Mesodermal cell (in vitro differentiated cells): ENCODE measurements around the gene ZNF79.
A peak's percentile ranks its signal among the peaks of the same experiment; 100 is the strongest.
"Not testable (repeated sequence)": the region's sequence is repeated elsewhere in the genome, so short reads cannot be mapped to it uniquely, and the experiment has no call there.

Source experiments
- H3K27ac ChIP-seq: 2 replicates; pipeline ENCODE4 v1.7.0; 2013; ENCODE audit warnings: mild to moderate bottlenecking, low read depth, low read length, moderate library complexity; ENCODE audit not compliant: severe bottlenecking
- H3K36me3 ChIP-seq: 2 replicates; pipeline ENCODE4 v1.7.1; 2013; ENCODE audit warnings: mild to moderate bottlenecking, low read length, moderate library complexity; ENCODE audit not compliant: control insufficient read depth, insufficient read depth
- H3K4me1 ChIP-seq: one replicate; pipeline ENCODE4 v1.7.1; 2013; ENCODE audit warnings: mild to moderate bottlenecking, low read length; ENCODE audit not compliant: insufficient read depth, control insufficient read depth, poor library complexity, severe bottlenecking
- H3K4me3 ChIP-seq: 2 replicates; pipeline ENCODE4 v1.7.0; 2013; ENCODE audit warnings: low read length, control low read depth, mild to moderate bottlenecking; ENCODE audit not compliant: insufficient read depth, poor library complexity, severe bottlenecking; ENCODE audit errors: extremely low read depth
- H3K9me3 ChIP-seq: 2 replicates; pipeline ENCODE4 v1.7.1; 2013; ENCODE audit warnings: mild to moderate bottlenecking, low read length, moderate library complexity; ENCODE audit not compliant: control insufficient read depth
- WGBS, 2 experiments: methylation state at CpG; one replicate each; pipeline ENCODE4 v1.1.5; 2013; ENCODE audit warnings: missing lambda C conversion rate in 2 of 2; ENCODE audit not compliant: insufficient coverage in 2 of 2; 5-methylcytosine and 5-hydroxymethylcytosine counted together

The ZNF79 gene

GRCh38 chr9:127463911-127464310, 39.7 kb downstream of the ZNF79 start:
- 88 to 98% methylated on average over 5 to 7 of the region's 7 CpGs for WGBS, 2 experiments
- Histone ChIP-seq H3K9me3 (no peaks in the 10 kb centered on the region), H3K36me3 (peaks cover 66% of the 10 kb centered on the region), H3K4me1 (peaks cover 8% of the 10 kb centered on the region), H3K4me3 (no peak overlapping the region), H3K27ac (peak overlapping the region; percentile 24)

GRCh38 chr9:127466407-127466917, 42.3 kb downstream of the ZNF79 start:
- WGBS, 2 experiments, result 92 to 100% methylated on average over 2 to 3 of the region's 5 CpGs
- H3K27ac ChIP-seq, H3K4me1 ChIP-seq, H3K4me3 ChIP-seq, H3K9me3 ChIP-seq: not testable (repeated sequence)
- peaks cover 46% of the 10 kb centered on the region for H3K36me3 ChIP-seq

- peaks cover 8% of the 10 kb centered on the region for H3K4me1 ChIP-seq
- H3K9me3 ChIP-seq, result no peaks in the 10 kb centered on the region
- no peak overlapping the region for H3K4me3 ChIP-seq
- WGBS, 2 experiments, result 92 to 97% methylated on average over 14 of the region's 14 CpGs
- peaks cover 34% of the 10 kb centered on the region for H3K36me3 ChIP-seq
- no peak overlapping the region for H3K27ac ChIP-seq
These were observed 43.4 kb downstream of the ZNF79 start for GRCh38 chr9:127467621-127468020.

- H3K9me3 ChIP-seq, result no peaks in the 10 kb centered on the region
- 100% methylated on average over 2 of the region's 3 CpGs for WGBS, 2 experiments
- peaks cover 24% of the 10 kb centered on the region for H3K36me3 ChIP-seq
- no peak overlapping the region for H3K27ac ChIP-seq
- no peak overlapping the region for H3K4me3 ChIP-seq
- no peaks in the 10 kb centered on the region for H3K4me1 ChIP-seq
These were observed 46.5 kb downstream of the ZNF79 start for GRCh38 chr9:127470662-127471061.

GRCh38 chr9:127473501-127473900, 49.3 kb downstream of the ZNF79 start:
- Histone ChIP-seq H3K4me3 (no peak overlapping the region), H3K9me3 (no peaks in the 10 kb centered on the region), H3K36me3 (peaks cover 17% of the 10 kb centered on the region), H3K27ac (no peak overlapping the region), H3K4me1 (no peaks in the 10 kb centered on the region)
- WGBS, 2 experiments, result 92 to 98% methylated on average over 5 to 7 of the region's 10 CpGs

GRCh38 chr9:127473932-127474331, 49.8 kb downstream of the ZNF79 start:
- H3K27ac ChIP-seq, result no peak overlapping the region
- WGBS, 2 experiments, result 89 to 95% methylated on average over 3 to 4 of the region's 4 CpGs
- H3K4me3 ChIP-seq, result no peak overlapping the region
- H3K4me1 ChIP-seq, result no peaks in the 10 kb centered on the region
- no peaks in the 10 kb centered on the region for H3K9me3 ChIP-seq
- peaks cover 21% of the 10 kb centered on the region for H3K36me3 ChIP-seq

GRCh38 chr9:127474592-127474991, 50.4 kb downstream of the ZNF79 start:
- no peak overlapping the region for H3K27ac ChIP-seq
- no peak overlapping the region for H3K4me3 ChIP-seq
- H3K9me3 ChIP-seq, result no peaks in the 10 kb centered on the region
- H3K36me3 ChIP-seq, result peaks cover 28% of the 10 kb centered on the region
- WGBS, 2 experiments, result 92 to 94% methylated on average over 4 of the region's 5 CpGs
- no peaks in the 10 kb centered on the region for H3K4me1 ChIP-seq

- Histone ChIP-seq H3K4me1 (no peaks in the 10 kb centered on the region), H3K4me3 (no peak overlapping the region), H3K36me3 (peaks cover 37% of the 10 kb centered on the region), H3K9me3 (no peaks in the 10 kb centered on the region), H3K27ac (no peak overlapping the region)
- WGBS, 2 experiments, result 90 to 91% methylated on average over 13 to 15 of the region's 17 CpGs
These were observed 55.4 kb downstream of the ZNF79 start for GRCh38 chr9:127479507-127480081.

GRCh38 chr9:127482662-127483061, 58.5 kb downstream of the ZNF79 start:
- peaks cover 47% of the 10 kb centered on the region for H3K36me3 ChIP-seq
- no peaks in the 10 kb centered on the region for H3K9me3 ChIP-seq
- H3K4me1 ChIP-seq, result no peaks in the 10 kb centered on the region
- no peak overlapping the region for H3K27ac ChIP-seq
- H3K4me3 ChIP-seq, result no peak overlapping the region
- WGBS, 2 experiments, result 95% methylated on average over 8 to 9 of the region's 9 CpGs

- Histone ChIP-seq H3K4me3 (no peak overlapping the region), H3K4me1 (no peaks in the 10 kb centered on the region), H3K9me3 (no peaks in the 10 kb centered on the region), H3K27ac (no peak overlapping the region), H3K36me3 (peaks cover 37% of the 10 kb centered on the region)
- WGBS, 2 experiments, result 91 to 95% methylated on average over 11 of the region's 11 CpGs
These were observed 61.8 kb downstream of the ZNF79 start for GRCh38 chr9:127485995-127486394.

GRCh38 chr9:127488946-127489345, 64.8 kb downstream of the ZNF79 start:
- H3K36me3 ChIP-seq, result peaks cover 42% of the 10 kb centered on the region
- 84 to 85% methylated on average over 5 to 7 of the region's 8 CpGs for WGBS, 2 experiments

More at GRCh38 chr9:127488946-127489345, 64.8 kb downstream of the ZNF79 start:
- no peak overlapping the region for H3K27ac ChIP-seq
- no peak overlapping the region for H3K4me3 ChIP-seq
- no peaks in the 10 kb centered on the region for H3K4me1 ChIP-seq
- H3K9me3 ChIP-seq, result no peaks in the 10 kb centered on the region
